Heart left ventricle (tissue), 13 donors: Measurements from ENCODE around the gene C2orf68.

Source experiments
- POLR2A ChIP-seq, 2 donors: fragments of 450-650 bp; IDR thresholded peaks; one replicate each; pipeline ENCODE4 v1.6.1; 2017; ENCODE audit warnings: antibody characterized with exemption in 2 of 2, mild to moderate bottlenecking in 2 of 2, moderate library complexity in 2 of 2
- TF ChIP-seq, protein P1 (sequence below), 12 donors: fragments of 200-600 bp; sonication (generic) in 4 of 12; IDR thresholded peaks; one replicate each; pipeline versions ENCODE4 v1.5.0 to v1.8.0; 2018 to 2022; ENCODE audit warnings: antibody characterized with exemption in 12 of 12, mild to moderate bottlenecking in 5 of 12
- donor health status: ischemic (EF 13 %, LVEDD 7.1; RV severe dilation, severe dysfunction).
- donor health status: DM: no; HTN: yes; CAD: no.
- donor health status: DM: no; HTN: no; CAD: no.
- donor health status: ischemic (EF 25% LVEDD 6.9; RV normal size, moderate dysfunction).
- donor health status: ischemic (EF 25% LVEDD 5.7; RV mildly dilated, moderate dysfunction).
- donor health status: ischemic (EF 35%, LVEDD 5.7; RV mildly dilated, moderate dysfunction).
- donor health status: nonischemic (EF 11% LVEDD 7.7; RV severe dilation, severe dysfunction).
- donor health status: DM: yes; HTN: yes; CAD: no.
- donor health status: PGD.
- donor health status: ischemic (EF 29% LVEDD 5.4; RV normal size, mild dysfunction).
- donor health status: nonischemic (EF 23%, LVEDD 6.1; RV moderate dilation, normal function).

DNA sequence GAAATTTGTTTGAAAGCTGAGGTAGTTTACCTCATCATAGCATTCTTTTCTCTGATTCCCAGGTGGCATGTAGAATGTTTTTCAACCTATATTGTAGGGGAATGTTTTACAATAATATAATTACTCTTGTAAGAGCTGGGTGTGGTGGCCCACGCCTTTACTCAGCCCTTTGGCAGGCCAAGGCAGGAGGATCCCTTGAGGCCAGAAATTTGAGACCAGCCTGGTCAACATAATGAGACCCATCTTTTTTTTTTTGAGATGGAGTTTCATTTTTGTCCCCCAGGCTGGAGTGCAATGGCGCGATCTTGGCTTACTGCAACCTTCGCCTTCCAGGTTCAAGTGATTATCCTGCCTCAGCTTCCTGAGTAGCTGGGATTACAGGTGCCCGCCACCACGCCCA, 7.8 kb upstream of the C2orf68 start:
- no peak for TF ChIP-seq POLR2A (IDR thresholded peaks at IDR 0.05)
- TF ChIP-seq, protein P1, sequence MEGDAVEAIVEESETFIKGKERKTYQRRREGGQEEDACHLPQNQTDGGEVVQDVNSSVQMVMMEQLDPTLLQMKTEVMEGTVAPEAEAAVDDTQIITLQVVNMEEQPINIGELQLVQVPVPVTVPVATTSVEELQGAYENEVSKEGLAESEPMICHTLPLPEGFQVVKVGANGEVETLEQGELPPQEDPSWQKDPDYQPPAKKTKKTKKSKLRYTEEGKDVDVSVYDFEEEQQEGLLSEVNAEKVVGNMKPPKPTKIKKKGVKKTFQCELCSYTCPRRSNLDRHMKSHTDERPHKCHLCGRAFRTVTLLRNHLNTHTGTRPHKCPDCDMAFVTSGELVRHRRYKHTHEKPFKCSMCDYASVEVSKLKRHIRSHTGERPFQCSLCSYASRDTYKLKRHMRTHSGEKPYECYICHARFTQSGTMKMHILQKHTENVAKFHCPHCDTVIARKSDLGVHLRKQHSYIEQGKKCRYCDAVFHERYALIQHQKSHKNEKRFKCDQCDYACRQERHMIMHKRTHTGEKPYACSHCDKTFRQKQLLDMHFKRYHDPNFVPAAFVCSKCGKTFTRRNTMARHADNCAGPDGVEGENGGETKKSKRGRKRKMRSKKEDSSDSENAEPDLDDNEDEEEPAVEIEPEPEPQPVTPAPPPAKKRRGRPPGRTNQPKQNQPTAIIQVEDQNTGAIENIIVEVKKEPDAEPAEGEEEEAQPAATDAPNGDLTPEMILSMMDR (IDR thresholded peaks at IDR 0.05): no peak
